Colonic mucosa (tissue), 4 donors: ENCODE results near the gene SYT1. TPM values are rescaled to one million over a fixed set of nuclear protein-coding genes. Genes with fewer than 3 reads are reported as not detected.

ENCODE experiments used
- DNase-seq: peaks from one replicate; pipeline ENCODE4 v3.0.0-alpha.2; 2020
- H3K27ac ChIP-seq: fragments of 200-600 bp; one replicate; pipeline ENCODE4 v1.8.0; 2021
- H3K27me3 ChIP-seq: fragments of 200-600 bp; one replicate; pipeline ENCODE4 v1.8.0; 2021
- H3K36me3 ChIP-seq: fragments of 200-600 bp; one replicate; pipeline ENCODE4 v1.8.0; 2021
- H3K4me1 ChIP-seq: fragments of 200-600 bp; one replicate; pipeline ENCODE4 v1.8.0; 2021; ENCODE audit warnings: mild to moderate bottlenecking
- H3K4me3 ChIP-seq: fragments of 200-600 bp; one replicate; pipeline ENCODE4 v1.8.0; 2021
- H3K9ac ChIP-seq, 2 donors: one replicate each; pipeline ENCODE4 v1.7.0; 2013; ENCODE audit warnings: control low read depth in 2 of 2, low read depth in 2 of 2, low read length in 2 of 2
- H3K9me3 ChIP-seq: fragments of 200-600 bp; one replicate; pipeline ENCODE4 v1.8.0; 2021
- CTCF ChIP-seq: fragments of 200-600 bp; IDR thresholded peaks from one replicate; pipeline ENCODE4 v1.8.0; 2022; ENCODE audit warnings: antibody characterized with exemption, mild to moderate bottlenecking
- intact Hi-C: fragments of 100-400 bp; cut with DNase I; formaldehyde crosslinking; loops from one replicate; pipeline ENCODE4 v1.14.1; 2022
- total RNA-seq, 2 donors: library from RNA; stranded (reverse); fragmentation: NEBNext Ultra II Directional in 1 of 2; extraction: Animal tissue kit (Norgen Biotek cat#: 25700) in 1 of 2; gene quantifications; one replicate each; pipeline ENCODE4 v1.2.1, GENCODE V29; 2021
- donor health status: healthy.
- donor health status: DM: no; HTN: no; CAD: no.
- donor health status: DM: no; HTN: no; CAD: no.

Gene SYT1
- total RNA-seq, 2 donors from 2014 or later = 0.94 to 3.2 TPM

- no peak overlapping the region for H3K27ac ChIP-seq
- H3K4me1 ChIP-seq = no peaks in the 10 kb centered on the region
- H3K36me3 ChIP-seq = no peaks in the 10 kb centered on the region
- H3K9me3 ChIP-seq = no peaks in the 10 kb centered on the region
- DNase-seq = no peak
- no peak overlapping the region for H3K9ac ChIP-seq
- no peak for TF ChIP-seq CTCF
- intact Hi-C loops = no loop called here
- no peaks in the 10 kb centered on the region for H3K27me3 ChIP-seq
- H3K4me3 ChIP-seq = no peak overlapping the region
Observed at GRCh38 chr12:79374545-79374944, 510.0 kb downstream of the SYT1 start.

GRCh38 chr12:79375050-79375449, 510.5 kb downstream of the SYT1 start:
- Histone ChIP-seq H3K9ac (no peak overlapping the region), H3K36me3 (no peaks in the 10 kb centered on the region), H3K27me3 (no peaks in the 10 kb centered on the region), H3K9me3 (no peaks in the 10 kb centered on the region), H3K27ac (no peak overlapping the region), H3K4me3 (no peak overlapping the region), H3K4me1 (no peaks in the 10 kb centered on the region)
- TF ChIP-seq CTCF = no peak
- intact Hi-C loops = no loop called here
- DNase-seq = no peak

- Histone ChIP-seq H3K27me3 (no peaks in the 10 kb centered on the region), H3K9ac (no peak overlapping the region), H3K9me3 (no peaks in the 10 kb centered on the region), H3K4me1 (no peaks in the 10 kb centered on the region), H3K36me3 (no peaks in the 10 kb centered on the region), H3K27ac (no peak overlapping the region), H3K4me3 (no peak overlapping the region)
- intact Hi-C loops = no loop called here
- TF ChIP-seq CTCF = no peak
- DNase-seq = no peak
Observed at GRCh38 chr12:79378496-79378895, 513.9 kb downstream of the SYT1 start.

GRCh38 chr12:79380402-79380801, 515.8 kb downstream of the SYT1 start:
- H3K4me1 ChIP-seq = no peaks in the 10 kb centered on the region
- no peaks in the 10 kb centered on the region for H3K27me3 ChIP-seq
- TF ChIP-seq CTCF = no peak
- no peak overlapping the region for H3K9ac ChIP-seq
- no peaks in the 10 kb centered on the region for H3K9me3 ChIP-seq
- no peak overlapping the region for H3K27ac ChIP-seq
- H3K36me3 ChIP-seq = no peaks in the 10 kb centered on the region
- no peak overlapping the region for H3K4me3 ChIP-seq
- intact Hi-C loops = no loop called here
- DNase-seq = no peak

GRCh38 chr12:79381248-79382208, 517.0 kb downstream of the SYT1 start:
- no peak for TF ChIP-seq CTCF
- no peaks in the 10 kb centered on the region for H3K36me3 ChIP-seq
- intact Hi-C loops = no loop called here
- H3K27ac ChIP-seq = no peak overlapping the region
- DNase-seq = no peak
- H3K4me1 ChIP-seq = no peaks in the 10 kb centered on the region
- no peaks in the 10 kb centered on the region for H3K27me3 ChIP-seq
- no peak overlapping the region for H3K9ac ChIP-seq
- H3K4me3 ChIP-seq = no peak overlapping the region
- H3K9me3 ChIP-seq = no peaks in the 10 kb centered on the region
